Stimulated activated CD8-positive, alpha-beta memory T cell treated with anti-CD3 and anti-CD28 coated beads, Interleukin-12 subunit alpha, Interleukin-12 subunit beta, amount 100 ng/mL, for 1 hour (primary cell): ENCODE data around the gene METTL6.
A peak's percentile ranks its signal among the peaks of the same experiment; 100 is the strongest.
"Not testable (repeated sequence)": the region's sequence is repeated elsewhere in the genome, so short reads cannot be mapped to it uniquely, and the experiment has no call there.

Source experiments
- DNase-seq: peaks from one replicate; pipeline ENCODE4 v3.0.0-alpha.2; 2020; ENCODE audit warnings: low read depth

METTL6 gene

GRCh38 chr3:15404767-15405166, 22.6 kb downstream of the METTL6 start:
- no peak for DNase-seq

DNA sequence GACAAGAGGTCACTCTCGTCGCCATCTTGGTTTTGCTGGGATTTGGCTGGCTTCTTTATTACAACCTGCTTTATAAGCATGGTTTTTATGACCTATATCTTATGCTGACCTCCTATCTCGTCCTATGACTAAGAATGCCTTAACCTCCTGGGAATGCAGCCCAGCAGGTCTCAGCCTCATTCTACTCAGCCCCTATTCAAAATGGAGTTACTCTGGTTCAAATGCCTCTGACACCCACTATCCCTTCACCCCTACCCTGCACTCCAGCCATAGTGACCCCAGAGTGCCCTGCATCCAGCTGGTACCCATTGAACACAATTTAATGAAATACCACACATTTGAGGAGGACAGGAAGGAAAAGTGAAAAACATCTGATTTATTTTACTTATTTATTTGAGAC, 23.4 kb downstream of the METTL6 start:
- DNase-seq = no peak

GRCh38 chr3:15403495-15403894, 23.8 kb downstream of the METTL6 start:
- DNase-seq = no peak

DNA sequence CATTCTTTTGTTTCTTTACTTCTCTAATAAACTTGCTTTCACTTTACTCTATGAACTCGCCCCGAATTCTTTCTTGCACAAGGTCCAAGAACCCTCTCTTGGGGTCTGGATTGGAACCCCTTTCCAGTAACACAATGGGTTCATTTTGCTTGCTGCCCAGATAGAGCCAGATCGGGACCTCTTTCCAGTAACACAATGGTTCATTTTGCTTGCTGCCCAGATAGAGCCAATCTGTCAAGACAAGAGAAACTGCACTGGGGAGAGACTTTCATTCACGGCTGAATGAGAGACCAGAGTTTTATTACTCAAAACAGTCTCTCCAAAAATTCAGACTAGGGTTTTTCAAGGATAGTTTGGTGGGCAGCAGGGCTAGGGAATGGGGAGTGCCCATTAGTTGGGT, 25.4 kb downstream of the METTL6 start:
- DNase-seq = no peak

GRCh38 chr3:15399970-15400369, 27.4 kb downstream of the METTL6 start:
- no peak for DNase-seq

DNA sequence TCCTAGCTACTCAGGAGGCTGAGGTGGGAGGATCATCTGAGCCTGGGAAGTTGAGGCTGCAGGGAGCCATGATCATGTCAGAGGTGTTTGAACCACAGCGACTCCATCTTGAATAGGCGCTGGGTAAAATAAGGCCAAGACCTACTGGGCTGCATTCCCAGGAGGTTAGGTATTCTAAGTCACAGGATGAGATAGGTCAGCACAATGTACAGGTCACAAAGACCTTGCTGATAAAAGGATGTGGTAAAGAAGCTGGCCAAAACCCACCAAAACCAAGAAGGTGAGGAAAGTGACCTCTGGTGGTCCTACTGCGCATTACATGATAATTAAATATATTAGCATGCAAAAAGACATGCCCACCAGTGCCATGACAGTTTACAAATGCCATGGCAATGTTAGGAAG, 28.6 kb downstream of the METTL6 start:
- not testable (repeated sequence) for DNase-seq

- not testable (repeated sequence) for DNase-seq
Observed at GRCh38 chr3:15393252-15393651, 34.1 kb downstream of the METTL6 start.

DNA sequence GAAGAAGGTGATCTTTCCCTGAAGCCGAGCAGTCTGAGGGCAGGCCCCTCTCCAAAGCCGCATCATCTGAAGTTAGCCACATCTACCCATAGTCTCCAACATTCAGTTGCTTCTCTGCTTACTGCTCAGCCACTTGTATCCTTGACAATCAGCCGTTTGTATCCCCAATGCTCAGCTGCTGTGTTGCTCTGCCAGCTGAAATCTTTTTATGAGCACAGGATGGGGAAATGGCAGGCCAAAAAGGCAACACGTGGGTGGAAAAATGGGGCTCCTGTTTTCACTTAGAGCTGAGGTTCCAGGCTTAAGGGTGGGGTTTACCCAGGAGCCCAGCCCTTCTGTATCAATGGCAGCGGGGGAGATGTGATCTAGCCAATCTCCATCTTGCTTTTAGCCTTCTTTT, 36.3 kb downstream of the METTL6 start:
- no peak for DNase-seq

DNA sequence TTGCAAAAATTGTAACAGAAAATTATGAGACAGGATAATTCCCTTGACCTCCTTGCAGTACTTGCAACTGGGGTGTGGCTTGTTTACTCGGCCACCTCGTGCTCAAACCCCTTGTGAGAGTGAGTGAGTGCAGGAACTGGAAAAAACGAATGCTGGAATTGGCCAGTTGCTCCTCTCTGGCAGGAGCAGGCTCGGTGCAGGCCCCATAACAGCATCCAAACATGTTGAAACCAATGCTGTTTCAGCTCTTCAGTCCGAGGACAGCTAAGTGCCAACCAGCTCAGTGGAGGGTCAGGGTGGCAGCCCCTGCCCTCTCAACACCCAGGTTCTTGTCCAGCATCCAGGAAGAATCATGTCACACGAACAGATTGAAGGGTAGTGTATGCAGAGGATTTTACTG, 36.9 kb downstream of the METTL6 start:
- no peak for DNase-seq

GRCh38 chr3:15388335-15388734, 39.0 kb downstream of the METTL6 start:
- DNase-seq = not testable (repeated sequence)

DNA sequence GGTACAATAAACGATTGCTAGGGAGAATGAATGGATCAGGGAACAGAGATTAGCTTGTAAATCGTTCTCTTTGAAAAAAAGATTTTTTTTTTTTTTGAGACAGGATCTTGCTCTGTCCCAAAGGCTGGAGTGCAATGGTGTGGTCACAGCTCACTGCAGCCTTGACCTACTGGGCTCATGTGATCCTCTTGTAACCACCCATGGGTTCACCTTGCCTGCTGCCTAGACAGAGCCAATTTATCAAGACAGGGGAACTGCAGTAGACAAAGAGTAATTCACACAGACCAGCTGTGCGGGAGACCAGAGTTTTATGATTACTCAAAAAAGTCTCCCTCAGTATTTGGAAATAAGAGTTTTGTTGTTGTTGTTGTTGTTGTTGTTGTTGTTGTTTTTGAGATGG, 39.6 kb downstream of the METTL6 start:
- DNase-seq = no peak

- no peak for DNase-seq
Observed at GRCh38 chr3:15387171-15387581, 40.2 kb downstream of the METTL6 start.

GRCh38 chr3:15386654-15386955, 40.7 kb downstream of the METTL6 start:
- not testable (repeated sequence) for DNase-seq

DNA sequence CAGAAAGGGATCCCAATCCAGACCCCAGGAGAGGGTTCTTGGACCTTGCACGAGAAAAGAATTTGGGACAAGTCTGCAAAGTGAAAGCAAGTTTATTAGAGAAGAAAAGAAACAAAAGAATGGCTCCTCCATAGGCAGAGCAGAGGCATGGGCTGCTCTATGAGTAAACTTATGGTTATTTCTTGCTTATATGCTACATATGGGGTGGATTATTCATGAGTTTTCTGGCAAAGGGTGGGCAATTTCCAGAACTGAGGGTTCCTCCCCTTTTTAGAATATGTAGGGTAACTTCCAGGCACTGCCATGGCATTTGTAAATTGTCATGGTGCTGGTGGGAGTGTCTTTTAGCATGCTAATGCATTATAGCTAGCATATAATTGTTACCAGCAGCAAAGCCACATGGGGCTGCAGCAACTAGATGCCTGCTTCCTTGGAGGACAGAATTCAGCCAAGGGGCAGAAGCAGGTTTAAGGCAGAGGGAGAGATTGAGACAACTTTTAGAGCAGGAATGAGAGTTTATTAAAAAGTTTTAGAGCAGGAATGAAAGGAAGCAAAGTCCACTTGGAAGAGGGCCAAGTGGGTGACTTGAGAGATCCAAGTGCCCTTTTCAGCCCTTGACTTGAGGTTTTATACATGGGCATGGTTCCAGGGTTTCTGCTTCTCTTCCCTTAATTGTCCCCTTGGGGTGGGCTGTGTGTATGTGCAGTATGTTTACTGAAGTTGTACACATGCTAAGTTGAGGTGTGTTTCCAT, 41.3 kb downstream of the METTL6 start:
- no peak for DNase-seq

DNA sequence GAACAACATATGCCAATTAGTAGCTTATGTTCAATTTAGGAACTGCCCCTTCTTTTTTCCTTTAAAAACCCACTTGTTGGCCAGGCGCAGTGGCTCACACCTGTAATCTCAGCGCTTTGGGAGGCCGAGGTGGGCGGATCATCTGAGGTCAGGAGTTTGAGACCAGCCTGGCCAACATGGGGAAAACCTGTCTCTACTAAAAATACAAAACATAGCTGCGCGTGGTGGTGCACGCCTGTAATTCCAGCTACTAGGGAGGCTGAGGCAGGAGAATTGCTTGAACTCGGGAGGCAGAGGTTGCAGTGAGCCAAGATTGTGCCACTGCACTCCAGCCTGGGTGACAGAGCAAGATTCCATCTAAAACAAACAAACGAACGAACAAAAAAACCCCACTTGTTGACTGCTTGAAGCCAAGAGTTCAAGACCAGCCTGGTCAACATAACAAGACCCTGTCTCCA, 42.1 kb downstream of the METTL6 start:
- not testable (repeated sequence) for DNase-seq

- no peak for DNase-seq
Observed at GRCh38 chr3:15384510-15385237, 42.7 kb downstream of the METTL6 start.

- no peak for DNase-seq
Observed at GRCh38 chr3:15382405-15382923, 44.9 kb downstream of the METTL6 start.

DNA sequence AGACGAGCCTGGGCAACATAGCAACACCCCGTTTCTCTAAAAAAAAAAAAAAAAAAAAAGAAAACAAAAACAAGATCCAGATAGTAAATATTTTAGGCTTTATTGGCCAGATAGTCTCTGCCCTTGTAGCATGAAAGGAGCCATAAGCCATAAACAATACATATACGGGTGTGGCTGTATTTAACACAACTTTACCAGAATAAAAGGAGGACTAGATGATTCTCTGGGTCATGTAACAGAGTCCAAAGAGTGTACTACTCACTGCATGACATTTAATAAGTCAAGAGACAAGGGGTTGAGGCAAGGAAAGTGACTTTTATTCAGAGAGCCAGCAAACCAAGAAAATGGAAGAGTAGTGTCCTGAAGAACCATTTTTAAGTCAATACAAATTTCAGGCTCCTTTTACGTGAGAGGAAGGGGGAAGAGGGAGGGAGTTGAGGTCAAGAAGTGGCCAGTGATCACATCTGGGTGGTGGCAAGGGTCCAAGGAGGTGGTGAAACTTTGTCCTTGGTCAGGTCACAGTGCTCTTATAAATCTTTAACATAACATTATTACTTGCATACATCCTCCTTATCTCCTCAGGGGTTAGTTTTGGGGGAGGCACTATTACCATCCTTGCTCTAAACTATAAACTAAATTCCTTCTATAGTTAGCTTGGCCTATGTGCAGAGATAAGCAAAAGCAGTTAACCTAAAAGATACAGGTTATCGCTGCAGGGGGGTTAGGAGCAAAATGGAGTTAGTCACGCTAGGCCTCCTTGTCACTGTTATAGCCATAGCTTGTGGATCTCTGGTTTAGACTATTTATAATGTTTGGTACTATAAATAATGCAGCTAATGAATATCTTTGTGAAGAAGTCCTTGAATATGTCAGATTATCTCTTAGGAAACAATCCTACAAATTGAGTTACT, 46.1 kb downstream of the METTL6 start:
- no peak for DNase-seq

DNA sequence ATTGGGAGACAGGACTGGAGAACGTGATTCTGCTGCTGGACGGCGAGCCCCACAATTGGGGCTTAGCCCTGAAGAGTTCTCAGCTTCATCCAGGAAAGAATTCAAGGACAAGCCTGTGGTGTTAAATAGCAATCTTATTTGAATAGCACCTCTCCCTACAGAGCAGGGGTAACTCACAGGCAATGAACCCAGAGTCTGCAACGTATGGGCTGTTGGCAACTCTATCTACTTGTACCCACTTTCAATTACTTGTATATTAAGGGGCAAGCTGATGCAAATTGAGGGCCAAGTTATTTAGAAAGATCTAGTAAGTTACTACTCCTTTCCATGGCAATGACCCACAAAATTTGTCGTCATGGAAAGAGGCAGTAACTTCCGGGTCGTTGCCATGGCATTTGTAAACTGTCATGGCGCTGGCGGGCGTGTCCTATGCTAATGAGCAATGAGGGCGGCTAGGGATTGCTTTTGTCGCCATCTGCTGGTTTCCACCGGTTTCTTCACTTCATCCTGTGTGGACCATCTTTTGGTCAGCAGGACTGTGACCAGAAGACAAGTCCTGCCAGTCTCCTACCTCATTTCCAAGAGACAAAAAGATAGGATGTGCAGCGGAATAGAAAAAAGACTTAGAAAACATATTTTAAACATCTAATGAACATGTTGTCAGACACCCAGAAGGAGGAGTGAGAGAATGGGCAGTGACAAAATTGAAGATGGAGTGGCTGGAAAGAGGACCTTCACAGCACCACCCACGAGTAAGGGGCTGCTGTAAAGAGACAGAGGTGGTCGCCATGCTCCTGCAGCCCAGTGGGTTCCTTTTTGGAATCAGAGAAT, 49.2 kb downstream of the METTL6 start:
- peak; percentile 95 for DNase-seq

DNA sequence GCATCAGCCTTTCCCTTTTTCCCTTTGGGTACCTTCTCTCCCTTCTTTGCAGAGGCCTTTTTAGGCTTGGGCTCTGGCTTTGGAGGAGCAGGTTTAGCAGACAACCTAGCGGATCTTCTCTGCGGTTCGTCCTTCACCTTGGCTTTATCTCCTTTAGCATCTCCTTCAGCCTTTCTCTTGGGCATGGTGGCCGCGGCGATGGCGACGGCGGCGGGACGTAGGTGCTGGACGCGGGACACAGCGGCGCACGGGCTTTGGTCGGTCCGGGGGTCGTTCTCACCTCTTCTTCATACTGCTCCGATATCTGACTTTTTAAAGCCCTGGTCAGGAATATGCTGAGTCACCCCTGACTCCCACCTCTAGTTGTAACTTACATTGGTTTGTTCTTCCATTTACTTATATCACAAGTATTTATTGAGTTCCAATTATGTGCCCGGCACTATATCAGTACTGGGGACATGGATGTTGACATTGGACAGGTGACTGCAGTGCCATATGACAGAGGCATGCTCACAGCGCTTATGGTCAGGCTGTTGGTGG, 51.8 kb downstream of the METTL6 start:
- no peak for DNase-seq

- DNase-seq = no peak
Observed at GRCh38 chr3:15372918-15373317, 54.4 kb downstream of the METTL6 start.
